Liver (tissue), 9 donors: ENCODE measurements around the gene ANKDD1A. TPM values are rescaled to one million over a fixed set of nuclear protein-coding genes. Genes with fewer than 3 reads are reported as not detected.

Experiments
- DNase-seq: peaks from one replicate; pipeline ENCODE4 v3.0.0-alpha.2; 2017; ENCODE audit warnings: low spot score
- H3K27ac ChIP-seq, 2 donors: one replicate each; pipeline ENCODE4 v1.7.0; 2013; ENCODE audit warnings: inconsistent platforms in 2 of 2, low read length in 2 of 2, control low read depth in 1 of 2, low read depth in 1 of 2, mild to moderate bottlenecking in 1 of 2
- H3K27me3 ChIP-seq, 4 donors: one replicate each; pipeline versions ENCODE4 v1.6.1 to v1.7.0; 2013; ENCODE audit warnings: low read length in 3 of 4, inconsistent platforms in 1 of 4, mild to moderate bottlenecking in 1 of 4, moderate library complexity in 1 of 4; ENCODE audit not compliant: control insufficient read depth in 4 of 4, insufficient read depth in 4 of 4
- H3K36me3 ChIP-seq, 4 donors: one replicate each; pipeline versions ENCODE4 v1.6.1 to v1.7.0; 2013; ENCODE audit warnings: low read length in 3 of 4, mild to moderate bottlenecking in 3 of 4, low read depth in 1 of 4, moderate library complexity in 1 of 4; ENCODE audit not compliant: control insufficient read depth in 4 of 4, insufficient read depth in 3 of 4
- H3K4me1 ChIP-seq, 4 donors: one replicate each; pipeline versions ENCODE4 v1.6.1 to v1.7.0; 2013; ENCODE audit warnings: low read length in 3 of 4, mild to moderate bottlenecking in 3 of 4, moderate library complexity in 1 of 4; ENCODE audit not compliant: control insufficient read depth in 4 of 4, insufficient read depth in 4 of 4
- H3K4me3 ChIP-seq, 3 donors: one replicate each; pipeline versions ENCODE4 v1.6.1 to v1.7.0; 2013; ENCODE audit warnings: low read length in 3 of 3, control low read depth in 1 of 3, low read depth in 1 of 3, mild to moderate bottlenecking in 1 of 3
- H3K9ac ChIP-seq, 2 donors: one replicate each; pipeline ENCODE4 v1.7.0; 2013; ENCODE audit warnings: low read length in 2 of 2, mild to moderate bottlenecking in 2 of 2, moderate library complexity in 2 of 2, control low read depth in 1 of 2, low read depth in 1 of 2
- H3K9me3 ChIP-seq, 4 donors: one replicate each; pipeline versions ENCODE4 v1.6.1 to v1.7.0; 2013; ENCODE audit warnings: low read length in 3 of 4; ENCODE audit not compliant: control insufficient read depth in 4 of 4
- ATF3 ChIP-seq: IDR thresholded peaks from 2 replicates; pipeline ENCODE4 v1.6.1; 2016; ENCODE audit warnings: antibody characterized with exemption
- EGR1 ChIP-seq, 2 donors: IDR thresholded peaks; 2 replicates each; pipeline ENCODE4 v1.6.1; 2016 to 2018; ENCODE audit warnings: antibody characterized with exemption in 2 of 2, low read depth in 2 of 2
- FOXA1 ChIP-seq: IDR thresholded peaks from 2 replicates; pipeline ENCODE4 v1.6.1; 2016; ENCODE audit warnings: antibody characterized with exemption
- FOXA2 ChIP-seq: IDR thresholded peaks from 2 replicates; pipeline ENCODE4 v1.6.1; 2016; ENCODE audit warnings: antibody characterized with exemption
- GABPA ChIP-seq, 2 donors: IDR thresholded peaks in 1 of 2; conservative IDR thresholded peaks in 1 of 2; 2 replicates each; pipeline ENCODE4 v1.6.1; 2016; ENCODE audit warnings: antibody characterized with exemption in 2 of 2, mild to moderate bottlenecking in 1 of 2, moderate library complexity in 1 of 2
- HNF4A ChIP-seq, 2 donors: conservative IDR thresholded peaks; 2 replicates each; pipeline ENCODE4 v1.6.1; 2016; ENCODE audit warnings: antibody characterized with exemption in 2 of 2, mild to moderate bottlenecking in 2 of 2
- HNF4G ChIP-seq: IDR thresholded peaks from 2 replicates; pipeline ENCODE4 v1.6.1; 2016; ENCODE audit warnings: antibody characterized with exemption
- JUND ChIP-seq, 2 donors: IDR thresholded peaks; 2 replicates each; pipeline ENCODE4 v1.6.1; 2016; ENCODE audit warnings: antibody characterized with exemption in 2 of 2
- NR2F2 ChIP-seq: IDR thresholded peaks from 2 replicates; pipeline ENCODE4 v1.6.1; 2016; ENCODE audit warnings: antibody characterized with exemption
- RAD21 ChIP-seq, 2 donors: IDR thresholded peaks; 2 replicates each; pipeline ENCODE4 v1.6.1; 2016; ENCODE audit warnings: antibody characterized with exemption in 2 of 2, mild to moderate bottlenecking in 2 of 2
- REST ChIP-seq: IDR thresholded peaks from 2 replicates; pipeline ENCODE4 v1.6.1; 2016; ENCODE audit warnings: antibody characterized with exemption, mild to moderate bottlenecking
- SP1 ChIP-seq: IDR thresholded peaks from 2 replicates; pipeline ENCODE4 v1.6.1; 2018; ENCODE audit warnings: antibody characterized with exemption, mild to moderate bottlenecking
- ZBTB33 ChIP-seq: IDR thresholded peaks from 2 replicates; pipeline ENCODE4 v1.6.1; 2016; ENCODE audit warnings: antibody characterized with exemption
- WGBS: extraction: QIAGEN DNeasy Blood & Tissue Kit; methylation state at CpG from one replicate; pipeline ENCODE4 v1.1.7; 2013; 5-methylcytosine and 5-hydroxymethylcytosine counted together
- polyA plus RNA-seq, 2 donors: library from polyadenylated mRNA; stranded (reverse) in 1 of 2; unstranded in 1 of 2; fragments of 200-250 nt in 1 of 2; fragments of >200 nt in 1 of 2; fragmentation: Nextera tagmentation in 1 of 2; extraction: Ambion mirVana in 1 of 2; gene quantifications; one replicate each; pipeline versions ENCODE4 v1.2.1 to v1.2.3, GENCODE V29; 2013 to 2015
- total RNA-seq, 2 donors: library from RNA; depleted of rRNA; stranded (reverse); fragments of >200 nt; gene quantifications; one replicate each; pipeline ENCODE4 v1.2.3, GENCODE V29; 2014
- donor health status: healthy.
- donor health status: healthy.
- donor health status: healthy.
- donor health status: healthy.
- donor health status: healthy.

Gene ANKDD1A
- total and polyA plus RNA-seq, 4 donors, result 0.32 to 1.0 (median 0.59) TPM

- Histone ChIP-seq H3K36me3 (no peaks in the 10 kb centered on the region), H3K9ac (no peak overlapping the region), H3K4me1 (peaks cover 0 to 2% (median 0%) of the 10 kb centered on the region in 4 donors), H3K27ac (no peak overlapping the region), H3K27me3 (no peaks in the 10 kb centered on the region), H3K4me3 (no peak overlapping the region), H3K9me3 (no peaks in the 10 kb centered on the region)
- TF ChIP-seq EGR1 (IDR thresholded peaks at IDR 0.05; ENCODE audit: low read depth in 2 of 2), result no peak
- no peak for TF ChIP-seq REST
- no peak for TF ChIP-seq NR2F2
- no peak for TF ChIP-seq FOXA1
- no peak for TF ChIP-seq HNF4G
- no peak for TF ChIP-seq ZBTB33
- no peak for TF ChIP-seq FOXA2
- no peak for TF ChIP-seq GABPA (IDR thresholded peaks at IDR 0.05 in 1 of 2, conservative IDR thresholded peaks at IDR 0.05 in 1 of 2)
- TF ChIP-seq HNF4A (conservative IDR thresholded peaks at IDR 0.05), result no peak
- no peak for DNase-seq
- WGBS, result 74% methylated on average over 8 of the region's 8 CpGs
Measured at GRCh38 chr15:64942356-64942755, 30.7 kb downstream of the ANKDD1A start.

- no peaks in the 10 kb centered on the region for H3K4me1 ChIP-seq
- H3K36me3 ChIP-seq, result no peaks in the 10 kb centered on the region
- DNase-seq, result no peak
- WGBS, result 92% methylated on average over 6 of the region's 6 CpGs
- no peak overlapping the region for H3K27ac ChIP-seq
- no peak overlapping the region for H3K9ac ChIP-seq
- H3K27me3 ChIP-seq, result no peaks in the 10 kb centered on the region
- no peak overlapping the region for H3K4me3 ChIP-seq
- TF ChIP-seq ATF3 (no peak), JUND (IDR thresholded peaks at IDR 0.05) (no peak), FOXA2 (no peak), REST (no peak), SP1 (no peak), FOXA1 (no peak), HNF4G (no peak), RAD21 (IDR thresholded peaks at IDR 0.05) (no peak), GABPA (IDR thresholded peaks at IDR 0.05 in 1 of 2, conservative IDR thresholded peaks at IDR 0.05 in 1 of 2) (no peak), NR2F2 (no peak)
- no peaks in the 10 kb centered on the region for H3K9me3 ChIP-seq
Measured at GRCh38 chr15:64943512-64944225, 32.0 kb downstream of the ANKDD1A start.
